IMR-90 (cell line): Measurements from ENCODE around the gene BCAS1. TPM values are rescaled to one million over a fixed set of nuclear protein-coding genes. Genes with fewer than 3 reads are reported as not detected.
A peak's percentile ranks its signal among the peaks of the same experiment; 100 is the strongest.

Source experiments
- ATAC-seq: fragments of 200-7000 bp; cut with Tn5 transposase; 2 replicates; pipeline ENCODE4 v1.9.1; 2020; ENCODE audit warnings: low read depth, mild to moderate bottlenecking, moderate library complexity
- BruUV-seq: library from RNA; stranded (reverse); fragments of 400-500 nt; replicated peaks from 2 replicates; lab custom pipeline; 2021; lab: Mats Ljungman, UMichigan
- CTCF ChIA-PET: fragments of 300-600 bp; formaldehyde crosslinking; extraction: SDS; loops from one replicate; lab custom pipeline; 2021; ENCODE audit warnings: antibody characterized with exemption; lab: Yijun Ruan, JAX
- POLR2A ChIA-PET: fragments of 300-600 bp; sonication (Branson Sonifier 250); formaldehyde crosslinking; loops from one replicate; lab custom pipeline; 2022; ENCODE audit warnings: antibody characterized with exemption; ENCODE audit not compliant: unreplicated experiment; lab: Charles Lee
- DNase-seq: peaks from one replicate; pipeline ENCODE4 v3.0.0; 2013
- H2AFZ ChIP-seq: replicated peaks from 2 replicates; pipeline ENCODE3; 2013; ENCODE audit warnings: low read length, mild to moderate bottlenecking; ENCODE audit not compliant: poor library complexity
- H2AK5ac ChIP-seq: 2 replicates; pipeline ENCODE4 v1.6.1; 2013; ENCODE audit warnings: low read depth, low read length, inconsistent platforms
- H2AK9ac ChIP-seq: replicated peaks from 2 replicates; pipeline ENCODE3; 2013; ENCODE audit warnings: mild to moderate bottlenecking, low read depth, low read length, moderate library complexity; ENCODE audit not compliant: poor library complexity
- H2BK120ac ChIP-seq: 2 replicates; pipeline ENCODE4 v1.6.1; 2013; ENCODE audit warnings: low read depth, low read length, inconsistent platforms
- H2BK15ac ChIP-seq: 3 replicates; pipeline ENCODE4 v1.6.1; 2013; ENCODE audit warnings: low read depth, low read length, inconsistent platforms
- H2BK20ac ChIP-seq: 2 replicates; pipeline ENCODE4 v1.6.1; 2013; ENCODE audit warnings: low read depth, mild to moderate bottlenecking, inconsistent platforms, low read length, moderate library complexity
- H2BK5ac ChIP-seq: 2 replicates; pipeline ENCODE4 v1.6.1; 2013; ENCODE audit warnings: mild to moderate bottlenecking, low read depth, low read length, inconsistent platforms; ENCODE audit not compliant: poor library complexity, severe bottlenecking
- H3K14ac ChIP-seq: replicated peaks from 2 replicates; pipeline ENCODE4 v1.6.1; 2013; ENCODE audit warnings: low read depth, low read length, inconsistent platforms
- H3K18ac ChIP-seq: 2 replicates; pipeline ENCODE4 v1.6.1; 2013; ENCODE audit warnings: low read depth, low read length, control low read depth
- H3K23ac ChIP-seq: 2 replicates; pipeline ENCODE4 v1.6.1; 2013; ENCODE audit warnings: low read depth, low read length, inconsistent platforms
- H3K27ac ChIP-seq: 2 replicates; pipeline ENCODE4 v1.5.1; 2013; ENCODE audit warnings: mild to moderate bottlenecking, control low read depth, low read length; ENCODE audit not compliant: insufficient read depth
- H3K27me3 ChIP-seq: 2 replicates; pipeline ENCODE4 v1.6.1; 2013; ENCODE audit warnings: low read length; ENCODE audit not compliant: control insufficient read depth, insufficient read depth
- H3K36me3 ChIP-seq: 2 replicates; pipeline ENCODE4 v1.6.1; 2013; ENCODE audit warnings: low read length, mixed read lengths; ENCODE audit not compliant: control insufficient read depth, insufficient read depth
- H3K4ac ChIP-seq: 2 replicates; pipeline ENCODE4 v1.6.1; 2013; ENCODE audit warnings: low read depth, low read length, inconsistent platforms
- H3K4me1 ChIP-seq: 2 replicates; pipeline ENCODE4 v1.6.1; 2013; ENCODE audit warnings: low read length, mixed read lengths; ENCODE audit not compliant: control insufficient read depth, insufficient read depth
- H3K4me2 ChIP-seq: 2 replicates; pipeline ENCODE4 v1.6.1; 2013; ENCODE audit warnings: low read depth, mild to moderate bottlenecking, control low read depth, low read length, moderate library complexity
- H3K4me3 ChIP-seq: 2 replicates; pipeline ENCODE4 v1.5.1; 2013; ENCODE audit warnings: low read depth, mild to moderate bottlenecking, control low read depth, low read length, moderate library complexity; ENCODE audit not compliant: insufficient read depth
- H3K56ac ChIP-seq: 2 replicates; pipeline ENCODE4 v1.6.1; 2013; ENCODE audit warnings: low read length, inconsistent platforms; ENCODE audit not compliant: insufficient read depth; ENCODE audit errors: extremely low read depth
- H3K79me1 ChIP-seq, 2 experiments: 2 replicates each; pipeline ENCODE4 v1.6.1; 2013; ENCODE audit warnings: low read length in 2 of 2, inconsistent platforms in 1 of 2, low read depth in 1 of 2
- H3K9ac ChIP-seq: 2 replicates; pipeline ENCODE4 v1.6.1; 2013; ENCODE audit warnings: low read depth, low read length, control low read depth
- H3K9me1 ChIP-seq: 2 replicates; pipeline ENCODE4 v1.6.1; 2013; ENCODE audit warnings: low read length, inconsistent platforms; ENCODE audit not compliant: insufficient read depth
- H3K9me3 ChIP-seq: 2 replicates; pipeline ENCODE4 v1.6.1; 2013; ENCODE audit warnings: low read length; ENCODE audit not compliant: control insufficient read depth, insufficient read depth
- H4K20me1 ChIP-seq: 2 replicates; pipeline ENCODE4 v1.6.1; 2013; ENCODE audit warnings: low read length, inconsistent platforms; ENCODE audit not compliant: insufficient read depth
- H4K5ac ChIP-seq: 2 replicates; pipeline ENCODE4 v1.6.1; 2013; ENCODE audit warnings: mild to moderate bottlenecking, low read depth, low read length, control low read depth
- H4K8ac ChIP-seq, 2 experiments: 2 replicates each; pipeline ENCODE4 v1.6.1; 2013; ENCODE audit warnings: low read depth in 2 of 2, low read length in 2 of 2, control low read depth in 1 of 2, inconsistent platforms in 1 of 2
- H4K91ac ChIP-seq: 2 replicates; pipeline ENCODE4 v1.6.1; 2013; ENCODE audit warnings: low read depth, low read length, inconsistent platforms; ENCODE audit not compliant: insufficient read depth
- BHLHE40 ChIP-seq: fragments of 150-350 bp; IDR thresholded peaks from 2 replicates; pipeline ENCODE4 v1.6.1; 2016; ENCODE audit warnings: mild to moderate bottlenecking, low read depth, low read length
- MAFK ChIP-seq: IDR thresholded peaks from 2 replicates; pipeline ENCODE4 v1.6.1; 2012; ENCODE audit warnings: low read depth, low read length, improper control_type of control experiment
- MAZ ChIP-seq: IDR thresholded peaks from 2 replicates; pipeline ENCODE4 v1.6.1; 2012; ENCODE audit warnings: low read depth, mild to moderate bottlenecking, low read length, improper control_type of control experiment, moderate library complexity, borderline replicate concordance
- NFE2L2 ChIP-seq: fragments of 150-350 bp; IDR thresholded peaks from 2 replicates; pipeline ENCODE4 v1.6.1; 2016; ENCODE audit warnings: low read depth, mild to moderate bottlenecking, low read length
- RAD21 ChIP-seq: IDR thresholded peaks from 2 replicates; pipeline ENCODE4 v1.6.1; 2012; ENCODE audit warnings: low read length, improper control_type of control experiment
- SMC3 ChIP-seq: fragments of 150-350 bp; IDR thresholded peaks from 2 replicates; pipeline ENCODE4 v1.6.1; 2016; ENCODE audit warnings: low read depth, mild to moderate bottlenecking, antibody characterized with exemption, low read length, moderate library complexity
- WGBS, 2 experiments: methylation state at CpG; one replicate each; pipeline versions ENCODE4 v1.1.5 to v1.1.7; 2013; ENCODE audit warnings: missing lambda C conversion rate in 2 of 2; ENCODE audit not compliant: insufficient read length in 1 of 2; ENCODE audit errors: extremely low coverage in 2 of 2; 5-methylcytosine and 5-hydroxymethylcytosine counted together
- dilution Hi-C: fragments of 300-500 bp; cut with HindIII; formaldehyde crosslinking; loops from one replicate; pipeline ENCODE4 v1.14.3; 2018; ENCODE audit warnings: low sequenced_read_pairs; ENCODE audit not compliant: unreplicated experiment
- in situ Hi-C: fragments of 300-500 bp; cut with MboI; formaldehyde crosslinking; loops from 3 replicates; pipeline ENCODE4 v1.14.3; 2019; ENCODE audit warnings: low sequenced_read_pairs, inconsistent platforms, mixed read lengths
- intact Hi-C: fragments of 100-400 bp; cut with micrococcal nuclease; formaldehyde crosslinking; loops from 2 replicates; pipeline ENCODE4 v1.10.0; 2022
- polyA plus RNA-seq, 3 experiments: library from polyadenylated mRNA; depleted of rRNA; stranded (reverse); fragments of >200 nt; gene quantifications; 2 replicates each; pipeline ENCODE4 v1.2.3, GENCODE V29; 2012; ENCODE audit warnings: low replicate concordance in 1 of 3
- total RNA-seq: library from RNA; depleted of rRNA; stranded (reverse); fragments of >200 nt; gene quantifications from 2 replicates; pipeline ENCODE4 v1.2.3, GENCODE V29; 2012
- TF ChIP-seq, protein P1 (sequence below): conservative IDR thresholded peaks from 2 replicates; pipeline ENCODE4 v1.5.1; 2012; ENCODE audit warnings: mild to moderate bottlenecking, low read depth, low read length, improper control_type of control experiment

Gene BCAS1
- total and polyA plus RNA-seq, 2 of the 4 experiments (the other 2 are of a cell fraction) = under 0.01 TPM; not detected in 1

DNA sequence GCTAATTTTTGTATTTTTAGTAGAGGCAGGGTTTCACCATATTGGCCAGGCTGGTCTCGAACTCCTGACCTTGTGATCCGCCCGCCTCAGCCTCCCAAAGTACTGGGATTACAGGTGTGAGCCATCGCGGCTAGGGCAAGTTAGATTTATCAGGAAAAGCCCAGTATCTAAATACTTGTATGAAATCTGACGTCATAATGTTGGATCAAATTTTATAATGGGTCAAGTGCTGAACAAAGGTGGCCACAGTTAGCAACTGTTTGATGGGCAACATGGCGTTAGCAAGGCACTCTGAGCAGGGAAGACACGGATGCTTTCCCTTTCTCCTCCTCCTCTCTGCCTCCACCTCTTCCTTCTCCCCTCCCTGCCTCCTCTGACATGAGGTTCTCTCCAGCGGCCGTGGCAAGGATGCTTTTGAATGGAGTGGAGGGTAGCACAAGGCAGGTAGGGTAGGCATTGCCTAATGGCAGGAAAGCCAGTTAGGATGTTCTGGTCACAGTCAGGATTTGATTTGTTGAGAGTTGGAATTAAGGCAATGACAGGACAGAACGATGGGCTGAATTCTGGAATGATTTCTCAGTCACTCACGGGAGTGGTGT lies 149.6 kb downstream of the BCAS1 start:
- Histone ChIP-seq H4K91ac (peak overlapping the region; percentile 23; the same call in 1 of the 2 replicates), H3K9me1 (0 out of 2 replicates have a peak, but pooled peaks cover 2% of the 10 kb centered on the region), H4K20me1 (no peaks in the 10 kb centered on the region), H4K5ac (no peak overlapping the region), H3K18ac (no peak overlapping the region), H3K23ac (no peak overlapping the region), H3K27me3 (no peaks in the 10 kb centered on the region), H3K56ac (no peak overlapping the region), H2BK20ac (no peak overlapping the region), H3K9ac (no peak overlapping the region), H2AK9ac (no peak overlapping the region), H3K9me3 (no peaks in the 10 kb centered on the region), H2AFZ (peak overlapping the region; percentile 59), H3K14ac (no peak overlapping the region), H2BK5ac (no peak overlapping the region), H3K4me2 (no peak overlapping the region), H2AK5ac (peak overlapping the region; percentile 36), H2BK120ac (no peak overlapping the region), H4K8ac (no peak overlapping the region), H3K79me1 (peaks cover 0 to 5% of the 10 kb centered on the region in 2 experiments; a peak in 1 of 4 replicates), H3K36me3 (no peaks in the 10 kb centered on the region), H3K27ac (no peak overlapping the region), H3K4me1 (peaks cover 18% of the 10 kb centered on the region), H3K4ac (0 out of 2 replicates have a peak overlapping the region, but pooled peaks have one; percentile 16), H2BK15ac (0 out of 3 replicates have a peak overlapping the region, but pooled peaks have one; percentile 71), H3K4me3 (no peak overlapping the region)
- BruUV-seq = no TSS peak
- ChIA-PET CTCF (no interaction called here), POLR2A (no interaction called here)
- in situ Hi-C loops (no loop called here), intact Hi-C loops (no loop called here), dilution Hi-C loops (no loop called here)
- DNase-seq = no peak
- TF ChIP-seq BHLHE40 (no peak), RAD21 (no peak), SMC3 (no peak), MAFK (no peak), MAZ (no peak), NFE2L2 (no peak)
- TF ChIP-seq, protein P1, sequence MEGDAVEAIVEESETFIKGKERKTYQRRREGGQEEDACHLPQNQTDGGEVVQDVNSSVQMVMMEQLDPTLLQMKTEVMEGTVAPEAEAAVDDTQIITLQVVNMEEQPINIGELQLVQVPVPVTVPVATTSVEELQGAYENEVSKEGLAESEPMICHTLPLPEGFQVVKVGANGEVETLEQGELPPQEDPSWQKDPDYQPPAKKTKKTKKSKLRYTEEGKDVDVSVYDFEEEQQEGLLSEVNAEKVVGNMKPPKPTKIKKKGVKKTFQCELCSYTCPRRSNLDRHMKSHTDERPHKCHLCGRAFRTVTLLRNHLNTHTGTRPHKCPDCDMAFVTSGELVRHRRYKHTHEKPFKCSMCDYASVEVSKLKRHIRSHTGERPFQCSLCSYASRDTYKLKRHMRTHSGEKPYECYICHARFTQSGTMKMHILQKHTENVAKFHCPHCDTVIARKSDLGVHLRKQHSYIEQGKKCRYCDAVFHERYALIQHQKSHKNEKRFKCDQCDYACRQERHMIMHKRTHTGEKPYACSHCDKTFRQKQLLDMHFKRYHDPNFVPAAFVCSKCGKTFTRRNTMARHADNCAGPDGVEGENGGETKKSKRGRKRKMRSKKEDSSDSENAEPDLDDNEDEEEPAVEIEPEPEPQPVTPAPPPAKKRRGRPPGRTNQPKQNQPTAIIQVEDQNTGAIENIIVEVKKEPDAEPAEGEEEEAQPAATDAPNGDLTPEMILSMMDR = no peak
- 56% methylated on average over 2 of the region's 12 CpGs; no CpG with 5 or more reads in 1 of the 2 experiments for WGBS, 2 experiments
- ATAC-seq = no peak
